Gastroesophageal sphincter (tissue), 3 donors: ENCODE measurements around the gene LPCAT1.

Source experiments
- POLR2A ChIP-seq, 2 donors: fragments of 450-650 bp; IDR thresholded peaks; one replicate each; pipeline ENCODE4 v1.6.1; 2017; ENCODE audit warnings: antibody characterized with exemption in 2 of 2, mild to moderate bottlenecking in 2 of 2, moderate library complexity in 1 of 2
- POLR2AphosphoS5 ChIP-seq: sonication (generic); formaldehyde crosslinking; IDR thresholded peaks from one replicate; pipeline ENCODE4 v1.6.1; 2017; ENCODE audit warnings: antibody characterized with exemption
- TF ChIP-seq, protein P1 (sequence below), 4 experiments: fragments of 200-600 bp in 2 of 4; fragments of 450-650 bp in 2 of 4; sonication (generic) in 1 of 4; IDR thresholded peaks; one replicate each; pipeline ENCODE4 v1.5.1; 2017 to 2019; ENCODE audit warnings: antibody characterized with exemption in 4 of 4, mild to moderate bottlenecking in 2 of 4, moderate library complexity in 2 of 4

DNA sequence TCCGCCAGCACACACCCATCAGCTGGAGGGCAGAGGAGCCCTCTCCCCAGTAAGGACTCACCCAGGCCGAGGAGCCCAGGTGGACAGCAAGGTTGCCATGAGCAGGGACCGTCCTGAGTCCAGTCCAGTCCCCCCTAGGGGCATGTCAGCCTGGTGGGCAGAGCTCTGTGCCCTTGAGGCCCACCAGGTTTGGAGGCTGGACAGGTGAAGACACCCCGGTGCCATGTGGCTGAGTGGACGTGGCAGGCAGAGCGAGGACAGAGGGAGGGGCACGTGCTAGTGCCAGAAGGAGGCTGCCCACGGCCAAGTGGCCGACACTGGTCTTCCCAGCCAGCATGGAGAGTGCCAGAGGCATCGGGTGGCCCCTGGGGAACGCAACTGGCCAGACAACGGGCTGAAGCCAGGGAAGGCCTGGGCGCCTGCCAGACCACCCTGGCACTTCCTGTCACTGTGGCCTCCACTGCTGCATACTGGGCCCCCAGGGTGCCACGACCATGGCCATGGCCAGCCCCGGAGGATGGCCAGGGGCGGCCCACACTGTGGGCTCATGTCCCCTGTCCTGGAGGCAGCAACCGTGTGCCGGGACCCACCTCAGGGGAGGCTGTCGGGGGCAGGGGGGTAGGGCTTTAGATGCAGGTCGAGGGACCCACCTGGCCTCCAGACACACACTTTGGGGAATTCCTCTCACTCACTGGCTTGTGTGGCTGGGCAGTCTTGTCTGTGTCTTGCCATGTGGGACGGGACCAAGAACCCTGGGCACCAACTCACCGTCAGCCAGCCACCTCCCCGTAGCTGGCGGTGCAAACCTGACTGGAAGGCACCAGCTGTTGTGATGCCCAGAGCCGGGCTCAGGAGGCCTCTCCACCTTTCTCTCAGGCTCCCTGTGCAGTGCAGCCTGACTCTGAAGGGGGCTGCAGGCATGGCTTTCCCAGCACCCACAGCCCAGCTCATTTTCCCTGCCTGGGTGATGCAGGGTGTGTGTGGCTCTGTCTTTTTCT, 42.3 kb upstream of the LPCAT1 start:
- TF ChIP-seq POLR2A (IDR thresholded peaks at IDR 0.05), result no peak
- TF ChIP-seq, protein P1, sequence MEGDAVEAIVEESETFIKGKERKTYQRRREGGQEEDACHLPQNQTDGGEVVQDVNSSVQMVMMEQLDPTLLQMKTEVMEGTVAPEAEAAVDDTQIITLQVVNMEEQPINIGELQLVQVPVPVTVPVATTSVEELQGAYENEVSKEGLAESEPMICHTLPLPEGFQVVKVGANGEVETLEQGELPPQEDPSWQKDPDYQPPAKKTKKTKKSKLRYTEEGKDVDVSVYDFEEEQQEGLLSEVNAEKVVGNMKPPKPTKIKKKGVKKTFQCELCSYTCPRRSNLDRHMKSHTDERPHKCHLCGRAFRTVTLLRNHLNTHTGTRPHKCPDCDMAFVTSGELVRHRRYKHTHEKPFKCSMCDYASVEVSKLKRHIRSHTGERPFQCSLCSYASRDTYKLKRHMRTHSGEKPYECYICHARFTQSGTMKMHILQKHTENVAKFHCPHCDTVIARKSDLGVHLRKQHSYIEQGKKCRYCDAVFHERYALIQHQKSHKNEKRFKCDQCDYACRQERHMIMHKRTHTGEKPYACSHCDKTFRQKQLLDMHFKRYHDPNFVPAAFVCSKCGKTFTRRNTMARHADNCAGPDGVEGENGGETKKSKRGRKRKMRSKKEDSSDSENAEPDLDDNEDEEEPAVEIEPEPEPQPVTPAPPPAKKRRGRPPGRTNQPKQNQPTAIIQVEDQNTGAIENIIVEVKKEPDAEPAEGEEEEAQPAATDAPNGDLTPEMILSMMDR (IDR thresholded peaks at IDR 0.05), result no peak
- no peak for TF ChIP-seq POLR2AphosphoS5
